SK-N-SH treated with all-trans-retinoic acid at 6 μM for 48 hours (cell line): Measurements from ENCODE around the gene SFMBT2.

Experiments used
- ARNTL ChIP-seq: fragments of 450-650 bp; formaldehyde crosslinking; IDR thresholded peaks from 2 replicates; pipeline ENCODE4 v1.5.0; 2020; ENCODE audit warnings: low read depth, mild to moderate bottlenecking, moderate library complexity, borderline replicate concordance
- BACH2 ChIP-seq: fragments of 250-450 bp; sonication (Bioruptor Pico); IDR thresholded peaks from 2 replicates; pipeline ENCODE4 v1.9.0; 2021; ENCODE audit warnings: mild to moderate bottlenecking, borderline replicate concordance
- CSDC2 ChIP-seq: fragments of 250-450 bp; sonication (Bioruptor Pico); IDR thresholded peaks from 2 replicates; pipeline ENCODE4 v1.5.0; 2020; ENCODE audit warnings: mild to moderate bottlenecking, moderate library complexity
- CSRNP3 ChIP-seq: fragments of 250-450 bp; sonication (Bioruptor Pico); IDR thresholded peaks from 2 replicates; pipeline ENCODE4 v1.5.1; 2021; ENCODE audit warnings: mild to moderate bottlenecking, moderate library complexity
- ESRRG ChIP-seq: fragments of 250-450 bp; sonication (Bioruptor Pico); IDR thresholded peaks from 2 replicates; pipeline ENCODE4 v1.6.1; 2021; ENCODE audit warnings: mild to moderate bottlenecking
- RARB ChIP-seq: fragments of 250-450 bp; sonication (Bioruptor Pico); IDR thresholded peaks from 2 replicates; pipeline ENCODE4 v1.8.0; 2021; ENCODE audit warnings: mild to moderate bottlenecking, moderate library complexity
- ZC3H10 ChIP-seq: fragments of 250-450 bp; sonication (Bioruptor Pico); IDR thresholded peaks from 2 replicates; pipeline ENCODE4 v1.5.1; 2021; ENCODE audit warnings: mild to moderate bottlenecking, moderate library complexity
- ZFP3 ChIP-seq: fragments of 250-450 bp; sonication (Bioruptor Pico); IDR thresholded peaks from 2 replicates; pipeline ENCODE4 v1.5.0; 2020; ENCODE audit warnings: mild to moderate bottlenecking, moderate library complexity
- TF ChIP-seq, protein P1 (sequence below): fragments of 250-450 bp; sonication (Bioruptor Pico); IDR thresholded peaks from 2 replicates; pipeline ENCODE4 v1.8.0; 2020; ENCODE audit warnings: mild to moderate bottlenecking, moderate library complexity, borderline replicate concordance
- TF ChIP-seq, protein P2 (sequence below): fragments of 250-450 bp; sonication (Bioruptor Pico); IDR thresholded peaks from 2 replicates; pipeline ENCODE4 v1.5.0; 2020; ENCODE audit warnings: mild to moderate bottlenecking, moderate library complexity

DNA sequence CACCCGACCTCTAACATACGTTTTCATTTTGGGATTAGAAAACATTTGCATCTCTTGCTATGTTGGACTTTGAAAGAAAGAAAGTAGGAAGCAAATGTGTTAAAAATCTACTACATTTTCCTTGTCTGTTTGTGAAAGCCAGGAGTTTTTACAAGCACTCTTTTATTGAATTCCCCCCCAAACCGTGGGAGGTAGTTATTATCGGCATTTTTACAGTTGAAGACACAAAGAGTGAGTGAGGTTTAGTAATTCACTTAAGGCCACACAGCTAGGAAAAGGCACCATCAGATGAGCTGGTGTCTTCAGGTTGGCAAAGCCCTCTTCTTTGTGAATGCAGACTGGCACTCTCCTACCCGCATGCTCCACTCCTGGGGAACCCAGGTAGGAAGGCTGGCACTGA lies 23.5 kb upstream of the SFMBT2 start:
- TF ChIP-seq, protein P1, sequence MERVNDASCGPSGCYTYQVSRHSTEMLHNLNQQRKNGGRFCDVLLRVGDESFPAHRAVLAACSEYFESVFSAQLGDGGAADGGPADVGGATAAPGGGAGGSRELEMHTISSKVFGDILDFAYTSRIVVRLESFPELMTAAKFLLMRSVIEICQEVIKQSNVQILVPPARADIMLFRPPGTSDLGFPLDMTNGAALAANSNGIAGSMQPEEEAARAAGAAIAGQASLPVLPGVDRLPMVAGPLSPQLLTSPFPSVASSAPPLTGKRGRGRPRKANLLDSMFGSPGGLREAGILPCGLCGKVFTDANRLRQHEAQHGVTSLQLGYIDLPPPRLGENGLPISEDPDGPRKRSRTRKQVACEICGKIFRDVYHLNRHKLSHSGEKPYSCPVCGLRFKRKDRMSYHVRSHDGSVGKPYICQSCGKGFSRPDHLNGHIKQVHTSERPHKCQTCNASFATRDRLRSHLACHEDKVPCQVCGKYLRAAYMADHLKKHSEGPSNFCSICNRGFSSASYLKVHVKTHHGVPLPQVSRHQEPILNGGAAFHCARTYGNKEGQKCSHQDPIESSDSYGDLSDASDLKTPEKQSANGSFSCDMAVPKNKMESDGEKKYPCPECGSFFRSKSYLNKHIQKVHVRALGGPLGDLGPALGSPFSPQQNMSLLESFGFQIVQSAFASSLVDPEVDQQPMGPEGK (CRISPR knock-in tag) = no peak
- no peak for TF ChIP-seq RARB (CRISPR knock-in tag)
- no peak for TF ChIP-seq CSDC2 (CRISPR knock-in tag)
- no peak for TF ChIP-seq CSRNP3 (CRISPR knock-in tag)
- no peak for TF ChIP-seq ZC3H10 (CRISPR knock-in tag)
- no peak for TF ChIP-seq ZFP3
- no peak for TF ChIP-seq BACH2
- TF ChIP-seq ARNTL = no peak
- TF ChIP-seq, protein P2, sequence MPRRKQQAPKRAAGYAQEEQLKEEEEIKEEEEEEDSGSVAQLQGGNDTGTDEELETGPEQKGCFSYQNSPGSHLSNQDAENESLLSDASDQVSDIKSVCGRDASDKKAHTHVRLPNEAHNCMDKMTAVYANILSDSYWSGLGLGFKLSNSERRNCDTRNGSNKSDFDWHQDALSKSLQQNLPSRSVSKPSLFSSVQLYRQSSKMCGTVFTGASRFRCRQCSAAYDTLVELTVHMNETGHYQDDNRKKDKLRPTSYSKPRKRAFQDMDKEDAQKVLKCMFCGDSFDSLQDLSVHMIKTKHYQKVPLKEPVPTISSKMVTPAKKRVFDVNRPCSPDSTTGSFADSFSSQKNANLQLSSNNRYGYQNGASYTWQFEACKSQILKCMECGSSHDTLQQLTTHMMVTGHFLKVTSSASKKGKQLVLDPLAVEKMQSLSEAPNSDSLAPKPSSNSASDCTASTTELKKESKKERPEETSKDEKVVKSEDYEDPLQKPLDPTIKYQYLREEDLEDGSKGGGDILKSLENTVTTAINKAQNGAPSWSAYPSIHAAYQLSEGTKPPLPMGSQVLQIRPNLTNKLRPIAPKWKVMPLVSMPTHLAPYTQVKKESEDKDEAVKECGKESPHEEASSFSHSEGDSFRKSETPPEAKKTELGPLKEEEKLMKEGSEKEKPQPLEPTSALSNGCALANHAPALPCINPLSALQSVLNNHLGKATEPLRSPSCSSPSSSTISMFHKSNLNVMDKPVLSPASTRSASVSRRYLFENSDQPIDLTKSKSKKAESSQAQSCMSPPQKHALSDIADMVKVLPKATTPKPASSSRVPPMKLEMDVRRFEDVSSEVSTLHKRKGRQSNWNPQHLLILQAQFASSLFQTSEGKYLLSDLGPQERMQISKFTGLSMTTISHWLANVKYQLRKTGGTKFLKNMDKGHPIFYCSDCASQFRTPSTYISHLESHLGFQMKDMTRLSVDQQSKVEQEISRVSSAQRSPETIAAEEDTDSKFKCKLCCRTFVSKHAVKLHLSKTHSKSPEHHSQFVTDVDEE (CRISPR knock-in tag) = no peak
- no peak for TF ChIP-seq ESRRG (CRISPR knock-in tag)
